SK-N-SH (cell line): ENCODE data around the gene PIGP. TPM values are rescaled to one million over a fixed set of nuclear protein-coding genes. Genes with fewer than 3 reads are reported as not detected.

ENCODE experiments used
- CTCF ChIA-PET: fragments of 300-600, 350-600 bp; formaldehyde crosslinking; extraction: SDS; loops from one replicate; lab custom pipeline; 2021; lab: Yijun Ruan, JAX
- POLR2A ChIA-PET: fragments of 350-600 bp; sonication (Branson Sonifier 250); formaldehyde crosslinking; extraction: SDS; loops from one replicate; lab custom pipeline; 2020; ENCODE audit warnings: antibody characterized with exemption, inconsistent platforms; lab: Yijun Ruan, JAX
- DNase-seq: peaks from one replicate; pipeline ENCODE4 v3.0.0; 2012
- H2AFZ ChIP-seq: fragments of 200-600 bp; sonication (generic); 2 replicates; pipeline ENCODE4 v1.8.1; 2016; ENCODE audit warnings: antibody characterized with exemption, mild to moderate bottlenecking, low read depth
- H3F3A ChIP-seq: fragments of 200-600 bp; sonication (generic); replicated peaks from 2 replicates; pipeline ENCODE3; 2016; ENCODE audit warnings: antibody characterized with exemption, mild to moderate bottlenecking; ENCODE audit not compliant: insufficient read depth
- H3K27ac ChIP-seq, 2 experiments: fragments of 200-500 bp in 1 of 2; fragments of 200-600 bp in 1 of 2; sonication (Bioruptor generic) in 1 of 2; sonication (generic), shearing (Covaris generic) in 1 of 2; 2 replicates each; pipeline versions ENCODE4 v1.5.1 to v1.6.1; 2014 to 2016; ENCODE audit warnings: low read depth in 2 of 2, inconsistent platforms in 1 of 2, low read length in 1 of 2, mild to moderate bottlenecking in 1 of 2, mixed read lengths in 1 of 2
- H3K27me3 ChIP-seq: fragments of 200-600 bp; sonication (generic), shearing (Covaris generic); 2 replicates; pipeline ENCODE4 v1.6.1; 2016; ENCODE audit warnings: mixed run types; ENCODE audit not compliant: insufficient read depth
- H3K36me3 ChIP-seq, 2 experiments: fragments of 200-500 bp in 1 of 2; fragments of 200-600 bp in 1 of 2; sonication (Bioruptor generic) in 1 of 2; sonication (generic) in 1 of 2; replicated peaks in 1 of 2; 2 replicates each; pipeline versions ENCODE3 to v1.5.1; 2014 to 2016; ENCODE audit warnings: low read length in 1 of 2, mild to moderate bottlenecking in 1 of 2; ENCODE audit not compliant: insufficient read depth in 2 of 2, control insufficient read depth in 1 of 2
- H3K4me1 ChIP-seq, 2 experiments: fragments of 200-500 bp in 1 of 2; fragments of 200-600 bp in 1 of 2; sonication (Bioruptor generic) in 1 of 2; sonication (generic), shearing (Covaris generic) in 1 of 2; 2 replicates each; pipeline versions ENCODE4 v1.5.1 to v1.6.1; 2014 to 2016; ENCODE audit warnings: low read depth in 1 of 2, low read length in 1 of 2, mixed run types in 1 of 2; ENCODE audit not compliant: insufficient read depth in 2 of 2, control insufficient read depth in 1 of 2
- H3K4me2 ChIP-seq: fragments of 200-600 bp; sonication (generic), shearing (Covaris generic); 2 replicates; pipeline ENCODE4 v1.6.1; 2017; ENCODE audit warnings: mixed run types
- H3K4me3 ChIP-seq, 2 experiments: fragments of 200-500 bp in 1 of 2; fragments of 200-600 bp in 1 of 2; sonication (Bioruptor generic) in 1 of 2; sonication (generic), shearing (Covaris generic) in 1 of 2; 2 replicates each; pipeline versions ENCODE4 v1.5.1 to v1.8.1; 2014 to 2016; ENCODE audit warnings: low read depth in 2 of 2, inconsistent platforms in 1 of 2, low read length in 1 of 2, mild to moderate bottlenecking in 1 of 2, mixed read lengths in 1 of 2, moderate library complexity in 1 of 2
- H3K79me2 ChIP-seq: fragments of 200-600 bp; sonication (generic); 2 replicates; pipeline ENCODE4 v1.8.1; 2017; ENCODE audit warnings: mild to moderate bottlenecking; ENCODE audit not compliant: insufficient read depth
- H3K9ac ChIP-seq: fragments of 200-600 bp; sonication (generic); 2 replicates; pipeline ENCODE4 v1.6.1; 2017; ENCODE audit warnings: mixed run types
- H3K9me2 ChIP-seq: fragments of 200-600 bp; sonication (generic); 2 replicates; pipeline ENCODE4 v1.6.1; 2017; ENCODE audit warnings: mixed run types
- H3K9me3 ChIP-seq: fragments of 200-600 bp; sonication (generic); 2 replicates; pipeline ENCODE4 v1.6.1; 2017; ENCODE audit warnings: mixed run types, mild to moderate bottlenecking, moderate library complexity
- H4K20me1 ChIP-seq: fragments of 200-600 bp; sonication (generic); 2 replicates; pipeline ENCODE4 v1.6.1; 2017; ENCODE audit warnings: mild to moderate bottlenecking, mixed run types; ENCODE audit not compliant: insufficient read depth
- CHD2 ChIP-seq: fragments of 150-350 bp; IDR thresholded peaks from 2 replicates; pipeline ENCODE4 v1.6.1; 2018; ENCODE audit warnings: low read length; ENCODE audit not compliant: partially characterized antibody
- CTCF ChIP-seq: fragments of 200-600 bp; sonication (generic); IDR thresholded peaks from 2 replicates; pipeline ENCODE4 v1.6.1; 2017; ENCODE audit warnings: antibody characterized with exemption, mild to moderate bottlenecking, moderate library complexity
- ELF1 ChIP-seq: IDR thresholded peaks from 2 replicates; pipeline ENCODE4 v1.4.0; 2012
- EP300 ChIP-seq, 2 experiments: IDR thresholded peaks; 2 replicates each; pipeline versions ENCODE4 v1.4.0 to v1.6.1; 2012; ENCODE audit warnings: borderline replicate concordance in 1 of 2, low read depth in 1 of 2, low read length in 1 of 2
- FOSL2 ChIP-seq: IDR thresholded peaks from 2 replicates; pipeline ENCODE4 v1.4.0; 2012; ENCODE audit warnings: low read depth, mild to moderate bottlenecking, moderate library complexity, borderline replicate concordance
- FOXM1 ChIP-seq: IDR thresholded peaks from 2 replicates; pipeline ENCODE4 v1.4.0; 2012; ENCODE audit warnings: low read depth, mild to moderate bottlenecking
- GATA2 ChIP-seq: sonication (generic); formaldehyde crosslinking; IDR thresholded peaks from 2 replicates; pipeline ENCODE4 v1.5.0; 2020; ENCODE audit warnings: mild to moderate bottlenecking, missing genetic modification reagents
- JUND ChIP-seq: IDR thresholded peaks from 2 replicates; pipeline ENCODE4 v1.4.0; 2012
- MAX ChIP-seq: IDR thresholded peaks from 2 replicates; pipeline ENCODE4 v1.4.0; 2012; ENCODE audit warnings: low read depth
- MEF2A ChIP-seq: IDR thresholded peaks from 2 replicates; pipeline ENCODE4 v1.4.0; 2012; ENCODE audit warnings: low read depth, borderline replicate concordance
- MXI1 ChIP-seq: IDR thresholded peaks from 2 replicates; pipeline ENCODE4 v1.6.1; 2012; ENCODE audit warnings: mild to moderate bottlenecking, low read depth, low read length, improper control_type of control experiment
- NFIC ChIP-seq: IDR thresholded peaks from 2 replicates; pipeline ENCODE4 v1.4.0; 2012; ENCODE audit warnings: borderline replicate concordance
- PBX3 ChIP-seq: IDR thresholded peaks from 2 replicates; pipeline ENCODE4; 2012
- POLR2AphosphoS5 ChIP-seq: IDR thresholded peaks from 2 replicates; pipeline ENCODE4 v1.6.1; 2012; ENCODE audit warnings: low read depth, low read length
- RAD21 ChIP-seq: IDR thresholded peaks from 2 replicates; pipeline ENCODE4 v1.6.1; 2012; ENCODE audit warnings: mild to moderate bottlenecking, low read length
- RCOR1 ChIP-seq: fragments of 150-350 bp; IDR thresholded peaks from 2 replicates; pipeline ENCODE4 v1.6.1; 2017; ENCODE audit warnings: antibody characterized with exemption, low read length
- RFX5 ChIP-seq: IDR thresholded peaks from 2 replicates; pipeline ENCODE4 v1.6.1; 2012; ENCODE audit warnings: mild to moderate bottlenecking, improper control_type of control experiment, low read length
- RXRA ChIP-seq: IDR thresholded peaks from 2 replicates; pipeline ENCODE4 v1.4.0; 2012; ENCODE audit warnings: low read depth, mild to moderate bottlenecking, borderline replicate concordance
- SMC3 ChIP-seq: IDR thresholded peaks from 2 replicates; pipeline ENCODE4 v1.6.1; 2012; ENCODE audit warnings: low read depth, low read length, improper control_type of control experiment
- TAF1 ChIP-seq: IDR thresholded peaks from 2 replicates; pipeline ENCODE4 v1.6.1; 2012; ENCODE audit warnings: low read depth, mild to moderate bottlenecking, low read length, moderate library complexity, borderline replicate concordance
- TCF12 ChIP-seq: IDR thresholded peaks from 2 replicates; pipeline ENCODE4 v1.4.0; 2012
- TEAD4 ChIP-seq: IDR thresholded peaks from 2 replicates; pipeline ENCODE4 v1.4.0; 2012; ENCODE audit warnings: mild to moderate bottlenecking, borderline replicate concordance; ENCODE audit not compliant: insufficient read depth
- YY1 ChIP-seq: IDR thresholded peaks from 2 replicates; pipeline ENCODE4 v1.4.0; 2012; ENCODE audit warnings: low read depth, mild to moderate bottlenecking
- WGBS: methylation state at CpG from one replicate; pipeline ENCODE4 v1.1.6; 2017; ENCODE audit warnings: low lambda C conversion rate; 5-methylcytosine and 5-hydroxymethylcytosine counted together
- polyA plus RNA-seq, 3 experiments: library from polyadenylated mRNA; depleted of rRNA; stranded (reverse); fragments of >200 nt; gene quantifications; 2 replicates each; pipeline ENCODE4 v1.2.3, GENCODE V29; 2012
- TF ChIP-seq, protein P1 (sequence below): IDR thresholded peaks from 2 replicates; pipeline ENCODE4 v1.4.0; 2012; ENCODE audit warnings: low read depth, borderline replicate concordance
- TF ChIP-seq, protein P2 (sequence below): fragments of 150-350 bp; IDR thresholded peaks from 2 replicates; pipeline ENCODE4 v1.6.1; 2017; ENCODE audit warnings: antibody characterized with exemption, low read length, low read depth, borderline replicate concordance
- TF ChIP-seq, protein P3 (sequence below): IDR thresholded peaks from 2 replicates; pipeline ENCODE4 v1.4.0; 2012; ENCODE audit warnings: low read depth, borderline replicate concordance

The PIGP gene
- polyA plus RNA-seq, 1 of the 3 experiments (the other 2 are of a cell fraction): 28.3 TPM

GRCh38 chr21:37032877-37033471, 39.9 kb downstream of the PIGP start:
- no peak overlapping the region for H3K9ac ChIP-seq
- ChIA-PET CTCF (no interaction called here), POLR2A (no interaction called here)
- H3K4me3 ChIP-seq: no peak overlapping the region
- no peak overlapping the region for H3K27ac ChIP-seq
- DNase-seq: no peak
- 0 out of 2 replicates have a peak, but pooled peaks cover 5% of the 10 kb centered on the region for H3K27me3 ChIP-seq
- no peaks in the 10 kb centered on the region for H3K36me3 ChIP-seq
- peaks cover 0 to 4% of the 10 kb centered on the region in 2 experiments; a peak in 1 of 4 replicates for H3K4me1 ChIP-seq
- no peaks in the 10 kb centered on the region for H4K20me1 ChIP-seq
- H3K4me2 ChIP-seq: peak overlapping the region; percentile 19; the same call in 1 of the 2 replicates
- H3K9me3 ChIP-seq: no peaks in the 10 kb centered on the region
- no peaks in the 10 kb centered on the region for H3K9me2 ChIP-seq
- no peak overlapping the region for H2AFZ ChIP-seq
- H3K79me2 ChIP-seq: no peaks in the 10 kb centered on the region
- WGBS: 20% methylated on average over 4 of the region's 4 CpGs
- H3F3A ChIP-seq: peaks cover 16% of the 10 kb centered on the region
- TF ChIP-seq RAD21 (no peak), YY1 (no peak), RFX5 (no peak), EP300 (IDR thresholded peaks at IDR 0.05; ENCODE audit: borderline replicate concordance in 1 of 2, low read depth in 1 of 2, low read length in 1 of 2) (0 out of 4 replicates have a peak, but pooled peaks of 1 of the 2 experiments have one; percentile 12), TCF12 (peak; percentile 75), NFIC (no peak; the same call in 1 of the 2 replicates), CTCF (no peak), JUND (peak; percentile 93), SMC3 (no peak), FOXM1 (no peak), TEAD4 (no peak), ELF1 (no peak), CHD2 (no peak), MAX (no peak), PBX3 (peak; percentile 89), RXRA (no peak), MXI1 (no peak), MEF2A (peak; percentile 40; the same call in 1 of the 2 replicates), GATA2 (CRISPR knock-in tag) (no peak), FOSL2 (peak; percentile 97), RCOR1 (no peak), POLR2AphosphoS5 (0 out of 2 replicates have a peak, but pooled peaks have one; percentile 46), TAF1 (no peak)
- TF ChIP-seq, protein P1, sequence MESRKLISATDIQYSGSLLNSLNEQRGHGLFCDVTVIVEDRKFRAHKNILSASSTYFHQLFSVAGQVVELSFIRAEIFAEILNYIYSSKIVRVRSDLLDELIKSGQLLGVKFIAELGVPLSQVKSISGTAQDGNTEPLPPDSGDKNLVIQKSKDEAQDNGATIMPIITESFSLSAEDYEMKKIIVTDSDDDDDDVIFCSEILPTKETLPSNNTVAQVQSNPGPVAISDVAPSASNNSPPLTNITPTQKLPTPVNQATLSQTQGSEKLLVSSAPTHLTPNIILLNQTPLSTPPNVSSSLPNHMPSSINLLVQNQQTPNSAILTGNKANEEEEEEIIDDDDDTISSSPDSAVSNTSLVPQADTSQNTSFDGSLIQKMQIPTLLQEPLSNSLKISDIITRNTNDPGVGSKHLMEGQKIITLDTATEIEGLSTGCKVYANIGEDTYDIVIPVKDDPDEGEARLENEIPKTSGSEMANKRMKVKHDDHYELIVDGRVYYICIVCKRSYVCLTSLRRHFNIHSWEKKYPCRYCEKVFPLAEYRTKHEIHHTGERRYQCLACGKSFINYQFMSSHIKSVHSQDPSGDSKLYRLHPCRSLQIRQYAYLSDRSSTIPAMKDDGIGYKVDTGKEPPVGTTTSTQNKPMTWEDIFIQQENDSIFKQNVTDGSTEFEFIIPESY: no peak
- TF ChIP-seq, protein P2, sequence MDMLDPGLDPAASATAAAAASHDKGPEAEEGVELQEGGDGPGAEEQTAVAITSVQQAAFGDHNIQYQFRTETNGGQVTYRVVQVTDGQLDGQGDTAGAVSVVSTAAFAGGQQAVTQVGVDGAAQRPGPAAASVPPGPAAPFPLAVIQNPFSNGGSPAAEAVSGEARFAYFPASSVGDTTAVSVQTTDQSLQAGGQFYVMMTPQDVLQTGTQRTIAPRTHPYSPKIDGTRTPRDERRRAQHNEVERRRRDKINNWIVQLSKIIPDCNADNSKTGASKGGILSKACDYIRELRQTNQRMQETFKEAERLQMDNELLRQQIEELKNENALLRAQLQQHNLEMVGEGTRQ: no peak
- TF ChIP-seq, protein P3, sequence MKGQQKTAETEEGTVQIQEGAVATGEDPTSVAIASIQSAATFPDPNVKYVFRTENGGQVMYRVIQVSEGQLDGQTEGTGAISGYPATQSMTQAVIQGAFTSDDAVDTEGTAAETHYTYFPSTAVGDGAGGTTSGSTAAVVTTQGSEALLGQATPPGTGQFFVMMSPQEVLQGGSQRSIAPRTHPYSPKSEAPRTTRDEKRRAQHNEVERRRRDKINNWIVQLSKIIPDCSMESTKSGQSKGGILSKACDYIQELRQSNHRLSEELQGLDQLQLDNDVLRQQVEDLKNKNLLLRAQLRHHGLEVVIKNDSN: no peak
